Testis (tissue), 2 donors: ENCODE measurements around the gene FXYD3.

Source experiments
- CTCF ChIP-seq, 3 experiments: fragments of 450-650 bp in 2 of 3; fragments of 200-600 bp in 1 of 3; sonication (generic) in 1 of 3; IDR thresholded peaks; one replicate each; pipeline ENCODE4 v1.5.1; 2016 to 2019; ENCODE audit warnings: antibody characterized with exemption in 3 of 3, mild to moderate bottlenecking in 2 of 3, moderate library complexity in 1 of 3
- POLR2A ChIP-seq: fragments of 450-650 bp; IDR thresholded peaks from one replicate; pipeline ENCODE4 v1.6.1; 2017; ENCODE audit warnings: antibody characterized with exemption, mild to moderate bottlenecking, moderate library complexity

DNA sequence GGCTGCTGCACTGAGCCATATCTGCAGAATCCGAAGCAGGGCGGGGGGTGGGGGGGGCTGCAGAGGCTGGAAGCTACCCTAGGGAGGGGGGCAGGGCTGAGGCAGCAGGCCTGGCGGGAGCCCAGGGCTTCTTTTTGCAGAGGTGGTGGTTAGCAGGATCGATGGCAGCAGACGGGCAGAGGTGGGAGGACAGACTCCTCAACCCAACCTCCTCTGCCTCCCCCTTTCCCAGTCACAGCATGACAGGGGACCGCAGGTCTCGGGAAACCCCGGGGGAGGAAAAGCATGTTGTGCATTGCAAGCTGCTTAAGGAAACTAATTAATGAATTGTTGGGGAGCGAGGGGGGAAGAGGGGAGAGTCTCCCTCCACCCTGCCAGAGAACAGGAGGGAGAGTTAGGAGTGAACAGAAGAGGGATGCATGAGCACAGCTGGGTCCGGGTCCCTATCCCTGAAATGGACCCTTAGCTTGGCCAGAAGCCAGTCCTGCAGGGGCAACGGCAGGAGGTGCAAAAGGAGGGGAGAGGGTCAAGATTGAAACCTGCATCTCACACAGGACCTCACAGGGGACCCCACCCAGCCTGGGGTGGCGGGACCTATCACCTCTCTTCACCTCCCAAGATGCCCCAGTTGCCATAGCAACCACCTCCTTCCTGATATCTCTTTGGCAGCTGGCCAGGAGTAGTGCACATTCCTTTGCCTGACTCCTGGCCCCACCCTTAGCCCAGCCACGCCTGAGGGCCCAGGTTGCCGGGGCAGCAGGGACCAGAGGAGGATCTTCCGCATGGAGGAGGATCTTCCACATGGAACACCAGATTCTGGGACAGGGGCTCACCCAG, 29.2 kb downstream of the FXYD3 start:
- TF ChIP-seq CTCF (IDR thresholded peaks at IDR 0.05): no peak
- no peak for TF ChIP-seq POLR2A
